Measurements from ENCODE around the gene ZBTB20.

ZBTB20 gene

DNA sequence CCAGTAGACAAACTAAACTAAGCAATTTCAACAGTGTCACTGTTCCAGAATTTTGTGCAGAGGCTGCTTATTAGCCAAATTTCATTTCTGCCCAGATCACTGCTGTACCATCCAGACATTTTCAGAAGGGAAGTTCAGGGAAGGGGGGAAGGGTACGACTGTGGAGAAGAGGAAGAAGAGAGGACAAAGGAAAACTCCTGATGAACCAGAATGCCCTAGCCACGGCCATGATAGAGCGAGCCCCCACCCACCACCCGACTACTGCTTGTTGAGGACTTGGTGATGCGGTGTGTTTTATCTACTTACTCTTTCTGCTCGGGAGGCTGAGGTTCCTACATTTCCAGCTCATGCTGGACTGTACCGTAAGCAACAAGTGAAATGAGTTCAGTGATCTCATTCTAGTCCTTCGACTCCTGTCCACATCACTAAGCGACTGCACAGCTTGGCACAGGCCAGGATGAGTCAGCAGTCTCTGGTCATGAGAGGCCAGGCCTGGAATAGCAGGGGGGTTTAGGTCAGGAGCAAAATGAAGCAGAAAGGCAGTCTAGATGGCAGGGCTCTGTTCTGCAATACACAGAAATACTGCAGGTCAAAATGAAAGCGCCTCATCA, 522.4 kb downstream of the ZBTB20 start:
- H3K27ac Mint-ChIP-seq: no peak overlapping the region
- H3K27me3 Mint-ChIP-seq: no peaks in the 10 kb centered on the region
- H3K4me1 Mint-ChIP-seq: peaks cover 6% of the 10 kb centered on the region
- H3K9me3 Mint-ChIP-seq: no peaks in the 10 kb centered on the region
- no peak overlapping the region for H3K4me3 Mint-ChIP-seq
- H3K36me3 Mint-ChIP-seq: peaks cover 13% of the 10 kb centered on the region

DNA sequence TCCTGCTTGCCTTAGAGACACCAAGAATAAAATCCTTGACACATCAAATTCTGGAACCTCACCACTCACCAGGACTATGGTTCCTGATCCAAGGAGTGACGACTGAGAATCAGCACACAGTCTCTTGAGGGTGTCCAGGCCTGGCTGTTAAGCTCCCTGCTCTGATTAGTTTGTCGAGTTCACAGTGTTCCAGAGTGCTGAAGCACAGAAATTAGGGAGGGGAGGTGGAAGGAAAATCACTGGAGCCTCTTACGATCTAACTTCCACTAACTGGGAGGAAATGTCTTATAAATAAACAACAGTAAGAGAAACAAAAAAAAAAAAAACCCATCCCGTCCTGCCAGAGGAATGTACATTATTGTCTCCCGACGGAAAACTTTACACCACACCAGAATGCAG, 523.0 kb downstream of the ZBTB20 start:
- H3K4me3 Mint-ChIP-seq: no peak overlapping the region
- H3K27ac Mint-ChIP-seq: no peak overlapping the region
- H3K9me3 Mint-ChIP-seq: no peaks in the 10 kb centered on the region
- peaks cover 13% of the 10 kb centered on the region for H3K36me3 Mint-ChIP-seq
- H3K27me3 Mint-ChIP-seq: no peaks in the 10 kb centered on the region
- H3K4me1 Mint-ChIP-seq: peaks cover 6% of the 10 kb centered on the region

DNA sequence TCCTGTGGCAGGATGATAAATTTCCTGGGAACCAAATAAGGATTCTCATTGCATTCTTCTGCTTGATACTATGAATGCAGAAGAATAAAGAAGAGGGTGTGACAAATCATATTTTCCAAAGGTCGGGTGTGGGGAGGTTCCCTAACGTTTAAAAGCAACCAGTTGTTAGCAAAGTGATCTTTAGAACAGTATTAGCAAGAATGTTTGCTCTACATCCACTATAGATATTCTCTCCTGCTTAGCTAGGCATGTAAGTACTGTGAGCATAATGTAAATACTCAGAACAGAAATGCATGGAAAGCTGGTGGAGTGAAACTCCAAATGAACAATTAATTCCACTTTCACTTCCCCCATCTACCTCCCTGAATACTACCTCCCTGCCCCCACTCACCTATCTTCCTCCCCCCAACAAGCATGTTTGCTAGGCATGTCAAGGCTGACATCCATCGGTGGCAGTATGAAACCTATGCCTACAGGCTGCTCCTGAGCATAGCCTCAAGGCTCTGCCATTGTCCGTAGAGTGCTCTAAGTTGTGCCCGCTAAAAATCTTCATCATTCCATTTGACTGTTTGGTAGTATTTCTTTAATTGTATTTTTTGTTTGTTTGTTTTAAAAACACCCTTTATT, 523.6 kb downstream of the ZBTB20 start:
- Mint-ChIP-seq H3K4me1 (peaks cover 6% of the 10 kb centered on the region), H3K9me3 (no peaks in the 10 kb centered on the region), H3K27ac (no peak overlapping the region), H3K4me3 (no peak overlapping the region), H3K27me3 (no peaks in the 10 kb centered on the region), H3K36me3 (peaks cover 13% of the 10 kb centered on the region)

DNA sequence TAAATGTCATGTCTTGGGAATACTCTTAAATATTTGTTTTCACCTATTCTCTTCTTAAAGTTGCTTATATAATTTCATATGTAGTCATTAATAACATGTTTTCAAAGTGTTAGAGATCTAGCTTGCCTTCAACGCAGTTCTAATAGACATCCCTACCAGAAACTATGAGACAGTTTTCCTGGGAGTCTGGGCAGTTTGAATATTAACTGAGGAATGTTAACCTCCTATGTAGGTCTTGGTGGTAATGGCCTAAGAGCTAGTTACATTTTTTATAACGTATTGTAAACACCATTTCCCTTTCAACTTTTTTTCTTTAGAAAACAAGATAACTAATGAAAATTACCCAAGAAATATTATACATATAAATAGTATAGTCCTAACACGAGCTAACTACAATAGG, 525.1 kb downstream of the ZBTB20 start:
- no peaks in the 10 kb centered on the region for H3K27me3 Mint-ChIP-seq
- H3K4me3 Mint-ChIP-seq: no peak overlapping the region
- peaks cover 13% of the 10 kb centered on the region for H3K36me3 Mint-ChIP-seq
- H3K27ac Mint-ChIP-seq: no peak overlapping the region
- H3K9me3 Mint-ChIP-seq: no peaks in the 10 kb centered on the region
- peaks cover 6% of the 10 kb centered on the region for H3K4me1 Mint-ChIP-seq

DNA sequence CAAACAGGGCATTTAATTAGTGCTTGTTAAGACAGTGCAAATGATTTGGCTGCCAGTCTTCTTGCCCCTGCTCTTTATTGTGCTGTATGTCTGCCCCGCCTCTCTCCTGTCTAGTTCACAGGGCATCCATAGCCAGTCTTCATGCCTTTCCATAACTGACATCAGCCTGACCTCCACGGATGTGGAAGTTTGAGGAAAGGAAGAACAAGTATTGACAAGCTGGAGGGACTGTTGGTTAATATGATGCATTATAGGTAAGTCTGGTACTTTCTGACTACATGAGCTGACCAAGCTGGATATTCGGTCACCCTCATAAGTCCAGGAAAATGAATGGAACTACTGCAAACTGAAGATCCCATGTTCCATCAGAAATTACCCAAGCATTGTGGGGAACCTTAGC, 527.3 kb downstream of the ZBTB20 start:
- Mint-ChIP-seq H3K36me3 (peaks cover 11% of the 10 kb centered on the region), H3K4me1 (peaks cover 6% of the 10 kb centered on the region), H3K9me3 (no peaks in the 10 kb centered on the region), H3K27me3 (no peaks in the 10 kb centered on the region), H3K27ac (no peak overlapping the region), H3K4me3 (no peak overlapping the region)

DNA sequence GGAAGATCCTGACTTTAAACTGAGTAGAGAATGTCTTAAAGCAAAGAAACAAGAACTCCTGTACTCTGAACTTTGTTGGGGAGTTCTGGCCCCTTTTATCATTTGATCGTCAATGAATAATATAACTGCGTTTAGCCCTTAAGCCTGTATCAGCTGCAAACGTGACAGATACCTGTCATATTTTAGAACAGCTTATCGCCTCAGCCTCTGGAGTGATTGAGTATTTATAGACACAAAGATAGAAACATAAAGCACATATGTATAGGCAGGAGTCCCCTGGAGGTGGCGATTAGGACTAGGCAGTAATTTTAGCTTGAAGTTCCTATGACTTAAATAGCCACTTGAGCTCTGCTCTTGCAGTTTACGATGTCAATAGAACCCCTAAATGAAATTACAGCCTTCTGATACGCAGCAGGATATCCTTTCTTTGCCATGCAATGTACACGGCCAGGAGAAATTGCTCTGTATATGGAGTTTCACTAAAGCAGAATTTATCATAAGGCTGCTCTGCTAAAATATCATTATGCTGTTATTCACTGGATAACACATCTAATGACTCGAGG, 531.5 kb downstream of the ZBTB20 start:
- peaks cover 6% of the 10 kb centered on the region for H3K36me3 Mint-ChIP-seq
- no peak overlapping the region for H3K27ac Mint-ChIP-seq
- H3K9me3 Mint-ChIP-seq: no peaks in the 10 kb centered on the region
- H3K4me1 Mint-ChIP-seq: no peaks in the 10 kb centered on the region
- no peaks in the 10 kb centered on the region for H3K27me3 Mint-ChIP-seq
- no peak overlapping the region for H3K4me3 Mint-ChIP-seq

DNA sequence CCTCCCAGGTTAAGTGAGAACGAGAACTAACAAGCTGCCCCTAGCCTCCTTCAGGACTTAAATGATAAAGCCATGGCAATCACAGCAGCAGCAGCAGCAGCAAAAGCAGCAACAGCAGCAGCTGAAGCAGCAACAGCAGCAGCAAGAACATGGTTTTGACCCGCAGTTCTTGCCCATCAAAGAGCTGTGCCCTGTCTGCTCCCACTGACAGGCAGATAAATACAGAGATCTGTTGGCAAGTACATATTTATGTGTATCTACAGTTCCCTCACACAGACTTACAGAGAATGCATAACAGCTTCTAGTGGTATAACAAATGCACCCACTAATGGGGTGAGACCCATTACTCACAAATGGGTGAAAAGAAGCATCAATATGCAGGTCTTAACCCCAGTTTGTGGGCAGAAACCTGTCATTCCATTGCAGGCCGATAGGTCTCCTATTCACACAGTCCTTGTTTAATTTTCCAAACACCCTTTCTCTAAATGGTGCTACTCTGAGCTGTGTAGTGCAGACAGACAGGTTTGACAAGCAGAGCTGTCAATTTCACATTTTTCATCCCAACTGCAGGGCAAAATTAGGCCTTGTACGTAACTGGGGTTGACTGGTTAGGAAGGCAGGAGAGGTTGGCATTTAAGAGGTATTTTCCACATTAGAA, 537.0 kb downstream of the ZBTB20 start:
- H3K4me3 Mint-ChIP-seq: no peak overlapping the region
- no peaks in the 10 kb centered on the region for H3K4me1 Mint-ChIP-seq
- no peaks in the 10 kb centered on the region for H3K9me3 Mint-ChIP-seq
- no peak overlapping the region for H3K27ac Mint-ChIP-seq
- H3K27me3 Mint-ChIP-seq: no peaks in the 10 kb centered on the region
- peaks cover 8% of the 10 kb centered on the region for H3K36me3 Mint-ChIP-seq

DNA sequence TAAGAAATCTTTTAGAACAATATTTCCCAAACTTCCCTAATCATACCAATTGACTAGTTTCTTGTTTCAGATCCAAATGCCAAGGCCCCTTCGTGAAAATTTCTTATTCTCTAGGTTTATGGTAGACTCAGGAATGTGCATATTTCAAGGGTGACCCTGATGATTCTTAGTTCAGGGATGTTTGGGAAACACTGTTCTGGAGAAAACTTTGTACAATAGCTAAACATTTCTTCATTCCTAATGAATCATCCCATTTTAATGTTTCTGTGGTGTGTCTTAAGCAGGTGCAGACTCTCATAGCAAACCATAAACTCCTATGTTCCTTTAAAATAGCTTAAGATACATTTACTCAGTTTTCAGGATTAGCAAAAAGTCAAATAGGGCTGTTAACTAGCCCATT, 538.8 kb downstream of the ZBTB20 start:
- Mint-ChIP-seq H3K4me1 (no peaks in the 10 kb centered on the region), H3K4me3 (no peak overlapping the region), H3K36me3 (peaks cover 10% of the 10 kb centered on the region), H3K27me3 (no peaks in the 10 kb centered on the region), H3K9me3 (no peaks in the 10 kb centered on the region), H3K27ac (no peak overlapping the region)

DNA sequence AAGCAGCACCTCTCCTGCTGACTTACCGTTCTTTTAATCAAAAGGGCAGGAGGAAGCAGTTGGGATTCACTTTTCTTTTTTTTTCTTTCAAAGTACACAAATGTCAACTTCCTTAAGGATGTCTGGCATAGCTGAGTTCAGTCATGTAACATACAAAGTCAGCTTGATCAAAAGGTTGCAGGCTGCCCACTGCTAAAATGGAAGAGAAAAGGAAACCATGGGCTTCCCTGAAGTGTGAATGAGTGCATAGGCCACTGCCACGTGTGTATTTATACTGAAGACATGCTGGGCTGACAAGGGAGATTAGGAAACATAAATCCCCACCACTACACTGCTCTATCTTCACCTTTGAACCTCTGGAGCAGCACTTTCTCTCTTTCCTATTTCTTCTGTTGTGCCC, 540.8 kb downstream of the ZBTB20 start:
- no peaks in the 10 kb centered on the region for H3K27me3 Mint-ChIP-seq
- H3K27ac Mint-ChIP-seq: no peak overlapping the region

DNA sequence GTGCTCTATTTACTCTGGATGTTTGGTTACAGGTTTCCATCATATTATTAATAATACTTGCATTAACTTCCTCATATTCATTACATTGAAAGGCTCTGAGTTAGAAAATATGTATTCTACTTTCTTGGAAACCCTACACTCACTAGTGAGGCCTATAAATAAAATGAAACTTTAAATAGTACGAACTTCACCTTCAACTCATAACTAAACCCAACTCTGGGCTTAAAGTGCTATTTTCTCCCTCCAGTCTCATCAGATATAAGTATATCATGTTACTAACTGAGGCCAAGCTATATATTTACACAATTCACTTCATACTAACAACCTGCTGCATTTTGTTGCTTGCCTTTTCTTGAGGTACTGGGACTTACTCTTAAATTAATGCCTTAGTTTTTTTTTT, 546.5 kb downstream of the ZBTB20 start:
- no peaks in the 10 kb centered on the region for H3K9me3 Mint-ChIP-seq
- H3K36me3 Mint-ChIP-seq: peaks cover 8% of the 10 kb centered on the region
- H3K27ac Mint-ChIP-seq: no peak overlapping the region
- H3K4me3 Mint-ChIP-seq: no peak overlapping the region
- no peaks in the 10 kb centered on the region for H3K4me1 Mint-ChIP-seq
- H3K27me3 Mint-ChIP-seq: no peaks in the 10 kb centered on the region

More for the DNA sequence above, 540.8 kb downstream of the ZBTB20 start:
- H3K4me1 Mint-ChIP-seq: no peaks in the 10 kb centered on the region
- H3K4me3 Mint-ChIP-seq: no peak overlapping the region
- H3K9me3 Mint-ChIP-seq: no peaks in the 10 kb centered on the region
- peaks cover 10% of the 10 kb centered on the region for H3K36me3 Mint-ChIP-seq

DNA sequence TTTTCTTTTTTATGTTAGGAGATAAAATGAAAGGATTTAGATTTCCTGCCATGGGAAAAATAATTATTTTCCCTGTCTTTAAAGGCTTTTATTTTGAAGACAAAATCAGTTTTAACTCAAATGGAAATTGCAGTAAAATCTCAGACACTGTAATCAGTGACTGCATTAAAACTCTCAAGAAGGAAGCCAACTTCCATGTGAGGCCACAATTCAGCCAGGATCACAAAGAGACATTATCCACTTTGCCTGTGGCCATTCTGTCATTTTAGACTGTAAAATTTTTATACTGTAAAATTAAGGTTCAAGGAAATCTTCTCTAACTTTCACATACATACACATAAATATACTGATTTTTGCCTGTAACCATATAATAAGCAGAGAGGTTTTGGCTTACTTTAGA, 549.2 kb downstream of the ZBTB20 start:
- Mint-ChIP-seq H3K9me3 (no peaks in the 10 kb centered on the region), H3K36me3 (peaks cover 10% of the 10 kb centered on the region), H3K4me3 (no peak overlapping the region), H3K27me3 (no peaks in the 10 kb centered on the region), H3K27ac (no peak overlapping the region), H3K4me1 (no peaks in the 10 kb centered on the region)

DNA sequence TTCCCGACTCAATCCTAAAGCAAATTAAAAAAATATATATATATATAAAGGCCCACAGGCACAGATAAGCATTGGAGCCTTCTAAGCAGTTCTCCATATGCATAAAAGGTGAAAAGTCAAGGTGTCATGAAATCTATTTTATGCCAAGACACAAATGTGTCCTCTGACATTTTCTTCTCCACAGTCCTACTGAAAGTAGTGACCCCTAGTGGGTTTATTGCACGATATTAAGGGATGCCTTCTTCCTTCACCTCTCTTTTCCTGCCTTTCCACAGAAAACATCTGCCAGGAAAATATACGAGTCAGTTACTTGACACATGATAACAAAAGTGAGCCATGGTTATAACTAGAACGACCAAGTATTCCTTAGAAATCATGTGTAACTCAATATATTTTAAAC, 550.1 kb downstream of the ZBTB20 start:
- no peak overlapping the region for H3K4me3 Mint-ChIP-seq
- H3K36me3 Mint-ChIP-seq: peaks cover 10% of the 10 kb centered on the region
- H3K9me3 Mint-ChIP-seq: no peaks in the 10 kb centered on the region
- no peaks in the 10 kb centered on the region for H3K27me3 Mint-ChIP-seq
- H3K4me1 Mint-ChIP-seq: no peaks in the 10 kb centered on the region
- no peak overlapping the region for H3K27ac Mint-ChIP-seq

DNA sequence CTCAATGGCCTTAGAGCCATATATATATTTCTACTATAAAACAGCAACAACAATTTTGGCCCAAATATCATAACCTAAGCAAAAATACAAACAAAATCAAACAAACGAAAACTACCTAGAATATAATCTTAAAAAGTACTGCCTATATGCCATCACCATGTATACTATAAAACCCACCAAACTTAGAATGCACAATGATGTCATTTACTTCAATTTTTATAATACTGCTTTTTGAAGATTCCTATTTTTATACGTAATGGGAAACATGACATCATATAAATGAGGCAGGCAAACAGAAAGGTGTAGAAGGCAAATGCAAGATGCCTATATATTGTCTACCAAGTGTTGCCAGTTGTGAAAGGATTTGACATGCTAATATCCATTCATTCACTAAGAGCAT, 550.9 kb downstream of the ZBTB20 start:
- no peak overlapping the region for H3K27ac Mint-ChIP-seq
- no peak overlapping the region for H3K4me3 Mint-ChIP-seq
- H3K9me3 Mint-ChIP-seq: no peaks in the 10 kb centered on the region
- no peaks in the 10 kb centered on the region for H3K27me3 Mint-ChIP-seq
- peaks cover 9% of the 10 kb centered on the region for H3K36me3 Mint-ChIP-seq
- H3K4me1 Mint-ChIP-seq: no peaks in the 10 kb centered on the region

DNA sequence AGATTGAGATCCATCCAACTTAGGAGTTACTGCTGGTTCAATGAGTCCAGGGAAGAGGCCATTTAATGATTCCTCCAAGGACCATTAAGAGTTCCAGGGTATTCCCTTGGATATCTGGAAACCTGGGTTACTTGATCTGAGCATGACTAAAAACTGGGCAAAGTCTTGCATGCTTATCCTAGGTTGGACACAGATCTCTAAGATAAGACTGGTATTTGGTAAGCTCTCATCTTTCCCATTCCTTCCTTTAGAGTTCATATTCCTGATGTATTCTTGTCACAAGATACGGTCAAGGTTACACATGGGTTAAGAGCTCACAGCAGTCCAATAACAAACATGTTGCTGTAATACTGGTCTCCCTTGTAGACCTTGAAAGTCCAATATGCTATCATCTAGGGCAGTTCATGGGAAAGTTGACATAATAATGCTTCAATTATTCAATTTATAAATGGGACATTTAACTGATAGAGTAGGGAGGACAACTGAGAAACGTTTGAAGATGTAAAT, 551.5 kb downstream of the ZBTB20 start:
- no peaks in the 10 kb centered on the region for H3K27me3 Mint-ChIP-seq
- no peaks in the 10 kb centered on the region for H3K9me3 Mint-ChIP-seq
- H3K4me3 Mint-ChIP-seq: no peak overlapping the region
- peaks cover 3% of the 10 kb centered on the region for H3K4me1 Mint-ChIP-seq
- peaks cover 9% of the 10 kb centered on the region for H3K36me3 Mint-ChIP-seq
- H3K27ac Mint-ChIP-seq: no peak overlapping the region

DNA sequence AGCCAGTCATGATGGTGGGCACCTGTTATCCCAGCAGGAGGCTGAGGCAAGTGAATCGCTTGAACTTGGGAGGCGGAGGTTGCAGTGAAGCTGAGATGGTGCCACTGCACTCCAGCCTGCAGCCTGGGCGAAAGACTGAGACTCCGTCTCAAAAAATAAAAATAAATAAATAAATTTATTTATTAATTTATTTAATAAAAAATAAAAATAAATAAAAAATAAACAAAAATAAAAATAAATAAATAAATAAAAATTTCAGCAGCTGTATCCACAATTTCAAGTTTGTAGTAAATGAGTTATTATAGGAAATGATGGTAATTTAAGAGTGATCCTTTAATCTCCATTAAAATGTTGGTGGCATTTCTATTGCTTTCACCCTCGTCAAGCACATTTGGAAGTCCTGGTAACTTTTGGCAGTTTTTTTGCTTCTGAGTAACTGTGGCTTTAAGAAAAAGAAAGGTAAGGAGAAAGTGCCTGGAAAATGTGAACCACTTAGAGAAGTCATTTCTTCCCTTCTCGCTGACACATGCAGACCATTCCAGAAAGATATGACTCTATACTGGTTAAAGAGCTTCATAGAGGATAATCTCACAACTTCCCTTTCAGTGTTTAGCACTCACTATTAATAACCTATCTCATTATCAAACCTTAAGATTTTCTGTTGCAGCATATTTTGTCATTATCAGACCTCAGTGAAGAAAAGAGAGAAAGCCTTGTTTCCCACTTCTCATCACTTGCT, 556.6 kb downstream of the ZBTB20 start:
- Mint-ChIP-seq H3K36me3 (peaks cover 15% of the 10 kb centered on the region), H3K27me3 (no peaks in the 10 kb centered on the region), H3K27ac (no peak overlapping the region), H3K9me3 (no peaks in the 10 kb centered on the region), H3K4me1 (peaks cover 6% of the 10 kb centered on the region), H3K4me3 (no peak overlapping the region)
